B cell (primary cell): ENCODE data around the gene BRSK2.

Experiments used
- CTCF ChIP-seq: fragments of 200-600 bp; IDR thresholded peaks from one replicate; pipeline ENCODE4 v1.8.0; 2022; ENCODE audit warnings: antibody characterized with exemption, mild to moderate bottlenecking
- EZH2 ChIP-seq: IDR thresholded peaks from 2 replicates; pipeline ENCODE4 v1.6.1; 2012; ENCODE audit warnings: borderline replicate concordance, low read depth, mild to moderate bottlenecking, moderate library complexity, low read length; ENCODE audit not compliant: insufficient read depth, poor library complexity, severe bottlenecking

- TF ChIP-seq CTCF (no peak), EZH2 (no peak)
These were observed 77.5 kb downstream of the BRSK2 start for GRCh38 chr11:1467270-1467669.
